SK-N-SH (cell line): ENCODE measurements around the gene MUS81.

ENCODE experiments used
- FOXJ3 ChIP-seq: sonication (generic); formaldehyde crosslinking; IDR thresholded peaks from 2 replicates; pipeline ENCODE4 v1.5.1; 2020; ENCODE audit warnings: mild to moderate bottlenecking, missing genetic modification reagents
- FOXM1 ChIP-seq: IDR thresholded peaks from 2 replicates; pipeline ENCODE4 v1.4.0; 2012; ENCODE audit warnings: low read depth, mild to moderate bottlenecking
- MEF2A ChIP-seq: IDR thresholded peaks from 2 replicates; pipeline ENCODE4 v1.4.0; 2012; ENCODE audit warnings: low read depth, borderline replicate concordance
- POLR2AphosphoS5 ChIP-seq: IDR thresholded peaks from 2 replicates; pipeline ENCODE4 v1.6.1; 2012; ENCODE audit warnings: low read depth, low read length
- RAD21 ChIP-seq: IDR thresholded peaks from 2 replicates; pipeline ENCODE4 v1.6.1; 2012; ENCODE audit warnings: mild to moderate bottlenecking, low read length
- SMC3 ChIP-seq: IDR thresholded peaks from 2 replicates; pipeline ENCODE4 v1.6.1; 2012; ENCODE audit warnings: low read depth, low read length, improper control_type of control experiment
- TAF1 ChIP-seq: IDR thresholded peaks from 2 replicates; pipeline ENCODE4 v1.6.1; 2012; ENCODE audit warnings: low read depth, mild to moderate bottlenecking, low read length, moderate library complexity, borderline replicate concordance
- YY1 ChIP-seq: IDR thresholded peaks from 2 replicates; pipeline ENCODE4 v1.4.0; 2012; ENCODE audit warnings: low read depth, mild to moderate bottlenecking
- ZBTB33 ChIP-seq: IDR thresholded peaks from 2 replicates; pipeline ENCODE4 v1.4.0; 2012; ENCODE audit warnings: low read depth, borderline replicate concordance
- TF ChIP-seq, protein P1 (sequence below): fragments of 200-600 bp; sonication (generic); IDR thresholded peaks from 2 replicates; pipeline ENCODE4 v1.6.1; 2017; ENCODE audit warnings: antibody characterized with exemption, mild to moderate bottlenecking, moderate library complexity
- TF ChIP-seq, protein P2 (sequence below): IDR thresholded peaks from 2 replicates; pipeline ENCODE4; 2012
- TF ChIP-seq, protein P3 (sequence below): IDR thresholded peaks from 2 replicates; pipeline ENCODE4 v1.4.0; 2012; ENCODE audit warnings: low read depth

- TF ChIP-seq YY1 (no peak), FOXM1 (no peak), TAF1 (no peak), RAD21 (no peak), MEF2A (no peak), ZBTB33 (no peak), FOXJ3 (CRISPR knock-in tag) (no peak), POLR2AphosphoS5 (peak; percentile 5), SMC3 (no peak)
- TF ChIP-seq, protein P1, sequence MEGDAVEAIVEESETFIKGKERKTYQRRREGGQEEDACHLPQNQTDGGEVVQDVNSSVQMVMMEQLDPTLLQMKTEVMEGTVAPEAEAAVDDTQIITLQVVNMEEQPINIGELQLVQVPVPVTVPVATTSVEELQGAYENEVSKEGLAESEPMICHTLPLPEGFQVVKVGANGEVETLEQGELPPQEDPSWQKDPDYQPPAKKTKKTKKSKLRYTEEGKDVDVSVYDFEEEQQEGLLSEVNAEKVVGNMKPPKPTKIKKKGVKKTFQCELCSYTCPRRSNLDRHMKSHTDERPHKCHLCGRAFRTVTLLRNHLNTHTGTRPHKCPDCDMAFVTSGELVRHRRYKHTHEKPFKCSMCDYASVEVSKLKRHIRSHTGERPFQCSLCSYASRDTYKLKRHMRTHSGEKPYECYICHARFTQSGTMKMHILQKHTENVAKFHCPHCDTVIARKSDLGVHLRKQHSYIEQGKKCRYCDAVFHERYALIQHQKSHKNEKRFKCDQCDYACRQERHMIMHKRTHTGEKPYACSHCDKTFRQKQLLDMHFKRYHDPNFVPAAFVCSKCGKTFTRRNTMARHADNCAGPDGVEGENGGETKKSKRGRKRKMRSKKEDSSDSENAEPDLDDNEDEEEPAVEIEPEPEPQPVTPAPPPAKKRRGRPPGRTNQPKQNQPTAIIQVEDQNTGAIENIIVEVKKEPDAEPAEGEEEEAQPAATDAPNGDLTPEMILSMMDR, result no peak
- TF ChIP-seq, protein P2, sequence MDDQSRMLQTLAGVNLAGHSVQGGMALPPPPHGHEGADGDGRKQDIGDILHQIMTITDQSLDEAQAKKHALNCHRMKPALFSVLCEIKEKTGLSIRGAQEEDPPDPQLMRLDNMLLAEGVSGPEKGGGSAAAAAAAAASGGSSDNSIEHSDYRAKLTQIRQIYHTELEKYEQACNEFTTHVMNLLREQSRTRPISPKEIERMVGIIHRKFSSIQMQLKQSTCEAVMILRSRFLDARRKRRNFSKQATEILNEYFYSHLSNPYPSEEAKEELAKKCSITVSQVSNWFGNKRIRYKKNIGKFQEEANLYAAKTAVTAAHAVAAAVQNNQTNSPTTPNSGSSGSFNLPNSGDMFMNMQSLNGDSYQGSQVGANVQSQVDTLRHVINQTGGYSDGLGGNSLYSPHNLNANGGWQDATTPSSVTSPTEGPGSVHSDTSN, result no peak; the same call in 1 of the 2 replicates
- TF ChIP-seq, protein P3, sequence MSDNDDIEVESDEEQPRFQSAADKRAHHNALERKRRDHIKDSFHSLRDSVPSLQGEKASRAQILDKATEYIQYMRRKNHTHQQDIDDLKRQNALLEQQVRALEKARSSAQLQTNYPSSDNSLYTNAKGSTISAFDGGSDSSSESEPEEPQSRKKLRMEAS, result no peak
These were observed 7.6 kb upstream of the MUS81 start for GRCh38 chr11:65852508-65853245.
